Transverse colon (tissue), 4 donors: ENCODE results near the gene OS9. TPM values are rescaled to one million over a fixed set of nuclear protein-coding genes. Genes with fewer than 3 reads are reported as not detected.
A peak's percentile ranks its signal among the peaks of the same experiment; 100 is the strongest.

Experiments used
- DNase-seq: peaks from one replicate; pipeline ENCODE4 v3.0.0-alpha.2; 2019
- H3K27ac ChIP-seq, 4 donors: fragments of 200-600 bp; sonication (generic); 2 replicates each; pipeline ENCODE4 v1.5.1; 2016 to 2018; ENCODE audit warnings: inconsistent platforms in 4 of 4
- H3K27me3 ChIP-seq: fragments of 200-600 bp; sonication (generic); 2 replicates; pipeline ENCODE4 v1.5.1; 2017; ENCODE audit warnings: inconsistent platforms
- H3K36me3 ChIP-seq, 4 donors: fragments of 200-600 bp; sonication (generic); 2 replicates each; pipeline ENCODE4 v1.5.1; 2017 to 2019; ENCODE audit warnings: inconsistent platforms in 4 of 4
- H3K4me1 ChIP-seq, 4 donors: fragments of 200-600 bp; sonication (generic); 2 replicates each; pipeline ENCODE4 v1.5.1; 2017 to 2020; ENCODE audit warnings: inconsistent platforms in 4 of 4
- H3K4me3 ChIP-seq, 4 donors: fragments of 200-600 bp; sonication (generic); 1 replicate in 1 of 4; 2 replicates in 3 of 4; pipeline versions ENCODE4 v1.5.1 to v1.6.1; 2017 to 2019; ENCODE audit warnings: inconsistent platforms in 4 of 4
- H3K9me3 ChIP-seq, 2 donors: fragments of 200-600 bp; sonication (generic); 2 replicates each; pipeline ENCODE4 v1.5.1; 2017 to 2019; ENCODE audit warnings: inconsistent platforms in 2 of 2
- CTCF ChIP-seq, 5 experiments: fragments of 200-600 bp in 3 of 5; fragments of 450-650 bp in 2 of 5; sonication (generic) in 3 of 5; IDR thresholded peaks; 1 replicate in 2 of 5; 2 replicates in 3 of 5; pipeline ENCODE4 v1.5.1; 2016 to 2017; ENCODE audit warnings: antibody characterized with exemption in 5 of 5, inconsistent platforms in 3 of 5, mild to moderate bottlenecking in 2 of 5, moderate library complexity in 1 of 5
- EP300 ChIP-seq: sonication (generic); formaldehyde crosslinking; IDR thresholded peaks from one replicate; pipeline ENCODE4 v1.6.1; 2017; ENCODE audit warnings: antibody characterized with exemption, low read depth
- POLR2A ChIP-seq: fragments of 450-650 bp; IDR thresholded peaks from one replicate; pipeline ENCODE4 v1.6.1; 2016; ENCODE audit warnings: antibody characterized with exemption, mild to moderate bottlenecking, moderate library complexity
- POLR2AphosphoS5 ChIP-seq, 3 donors: sonication (generic); formaldehyde crosslinking; IDR thresholded peaks; one replicate each; pipeline ENCODE4 v1.6.1; 2016; ENCODE audit warnings: antibody characterized with exemption in 3 of 3
- WGBS, 2 donors: methylation state at CpG; one replicate each; pipeline ENCODE4 v1.1.5; 2018; ENCODE audit warnings: low coverage in 1 of 2; 5-methylcytosine and 5-hydroxymethylcytosine counted together
- in situ Hi-C, 4 donors: fragments of 200-750 bp; cut with MboI; loops; one replicate each; pipeline versions ENCODE4 v1.15.0 to v1.15.1; 2017; ENCODE audit warnings: low sequenced_read_pairs in 3 of 4, low pct_ligation_motif_present in 1 of 4, low pct_unique_long_range_greater_than_20kb in 1 of 4
- intact Hi-C: fragments of 100-400 bp; cut with DNase I; formaldehyde crosslinking; loops from one replicate; pipeline ENCODE4 v1.15.1; 2023; ENCODE audit warnings: low total_unique reads
- total RNA-seq, 4 donors: library from RNA; depleted of rRNA; stranded (reverse); fragments of >200 nt; gene quantifications; one replicate each; pipeline ENCODE4 v1.1.0, GENCODE V29; 2016

OS9 gene
- total RNA-seq, 4 donors from 2014 or later: 187 to 362 (median 249) TPM

GRCh38 chr12:57735952-57736740 is 42.2 kb downstream of the OS9 start:
- Histone ChIP-seq H3K9me3 (no peaks in the 10 kb centered on the region), H3K36me3 (no peaks in the 10 kb centered on the region), H3K27ac (no peak overlapping the region), H3K4me1 (peaks cover 20 to 36% (median 26%) of the 10 kb centered on the region in 4 donors), H3K27me3 (peaks cover 88% of the 10 kb centered on the region), H3K4me3 (no peak overlapping the region)
- in situ Hi-C loops (no loop called here), intact Hi-C loops (no loop called here)
- no peak for DNase-seq
- 24 to 35% methylated on average over 15 to 49 of the region's 49 CpGs for WGBS, 2 donors
- no peak for TF ChIP-seq EP300
- no peak for TF ChIP-seq POLR2AphosphoS5 (IDR thresholded peaks at IDR 0.05)
- no peak for TF ChIP-seq POLR2A
- TF ChIP-seq CTCF (IDR thresholded peaks at IDR 0.05): no peak

- Histone ChIP-seq H3K9me3 (no peaks in the 10 kb centered on the region), H3K27me3 (peaks cover 81% of the 10 kb centered on the region), H3K4me3 (peak overlapping the region in 2 of 4 donors; percentile 23 to 35), H3K27ac (no peak overlapping the region), H3K4me1 (peaks cover 20 to 36% (median 26%) of the 10 kb centered on the region in 4 donors), H3K36me3 (no peaks in the 10 kb centered on the region)
- DNase-seq: no peak
- in situ Hi-C loops (no loop called here), intact Hi-C loops (no loop called here)
- TF ChIP-seq CTCF (IDR thresholded peaks at IDR 0.05): no peak
- TF ChIP-seq POLR2A: no peak
- no peak for TF ChIP-seq POLR2AphosphoS5 (IDR thresholded peaks at IDR 0.05)
- no peak for TF ChIP-seq EP300
- 38% methylated on average over 25 of the region's 31 CpGs; no CpG with 5 or more reads in 1 of the 2 donors for WGBS, 2 donors
Measured at GRCh38 chr12:57736741-57737466, 43.0 kb downstream of the OS9 start.

GRCh38 chr12:57737467-57738460 is 43.8 kb downstream of the OS9 start:
- in situ Hi-C loops: no loop called here
- no peaks in the 10 kb centered on the region for H3K36me3 ChIP-seq
- peaks cover 20 to 40% (median 26%) of the 10 kb centered on the region in 4 donors for H3K4me1 ChIP-seq
- H3K9me3 ChIP-seq: no peaks in the 10 kb centered on the region
- peak overlapping the region in 2 of 4 donors; percentile 23 to 35 for H3K4me3 ChIP-seq
- 43% methylated on average over 82 of the region's 110 CpGs; no CpG with 5 or more reads in 1 of the 2 donors for WGBS, 2 donors
- no peak for DNase-seq
- TF ChIP-seq POLR2A (no peak), POLR2AphosphoS5 (IDR thresholded peaks at IDR 0.05) (no peak), CTCF (IDR thresholded peaks at IDR 0.05) (peak in 1 of 5 experiments; percentile 12), EP300 (no peak)
- peaks cover 74% of the 10 kb centered on the region for H3K27me3 ChIP-seq
- intact Hi-C loops: no loop called here
- H3K27ac ChIP-seq: no peak overlapping the region
